Skeletal muscle satellite cell (primary cell): ENCODE data around the gene NCS1.
A peak's percentile ranks its signal among the peaks of the same experiment; 100 is the strongest.

Experiments
- H3K27me3 ChIP-seq: 2 replicates; pipeline ENCODE4 v1.7.0; 2013; ENCODE audit warnings: low read length; ENCODE audit not compliant: control insufficient read depth, insufficient read depth
- H3K36me3 ChIP-seq: 2 replicates; pipeline ENCODE4 v1.7.0; 2013; ENCODE audit warnings: mild to moderate bottlenecking, control low read depth, low read length; ENCODE audit not compliant: insufficient read depth
- H3K4me1 ChIP-seq: 2 replicates; pipeline ENCODE4 v1.7.0; 2013; ENCODE audit warnings: low read length; ENCODE audit not compliant: control insufficient read depth, insufficient read depth
- H3K4me2 ChIP-seq: 2 replicates; pipeline ENCODE4 v1.7.0; 2013; ENCODE audit warnings: mild to moderate bottlenecking, low read length
- H3K4me3 ChIP-seq: 2 replicates; pipeline ENCODE4 v1.7.0; 2013; ENCODE audit warnings: low read length
- H3K9ac ChIP-seq: 2 replicates; pipeline ENCODE4 v1.7.0; 2013; ENCODE audit warnings: mild to moderate bottlenecking, low read depth, low read length, moderate library complexity
- H3K9me3 ChIP-seq: replicated peaks from 2 replicates; pipeline ENCODE4 v1.7.0; 2013; ENCODE audit warnings: mild to moderate bottlenecking, control low read depth, low read length

NCS1 gene

GRCh38 chr9:130198501-130199179 is 26.4 kb downstream of the NCS1 start:
- Histone ChIP-seq H3K4me1 (peaks cover 22% of the 10 kb centered on the region), H3K9me3 (no peaks in the 10 kb centered on the region), H3K4me3 (no peak overlapping the region), H3K36me3 (peaks cover 5% of the 10 kb centered on the region), H3K27me3 (no peaks in the 10 kb centered on the region), H3K4me2 (no peak overlapping the region), H3K9ac (no peak overlapping the region)

- no peaks in the 10 kb centered on the region for H3K9me3 ChIP-seq
- H3K27me3 ChIP-seq: no peaks in the 10 kb centered on the region
- H3K4me1 ChIP-seq: peaks cover 22% of the 10 kb centered on the region
- peaks cover 5% of the 10 kb centered on the region for H3K36me3 ChIP-seq
- H3K4me3 ChIP-seq: no peak overlapping the region
- no peak overlapping the region for H3K9ac ChIP-seq
- peak overlapping the region; percentile 1 for H3K4me2 ChIP-seq
These were observed 27.4 kb downstream of the NCS1 start for GRCh38 chr9:130199605-130200004.

GRCh38 chr9:130200038-130200849 is 28.0 kb downstream of the NCS1 start:
- Histone ChIP-seq H3K9me3 (no peaks in the 10 kb centered on the region), H3K27me3 (no peaks in the 10 kb centered on the region), H3K4me1 (peaks cover 22% of the 10 kb centered on the region), H3K36me3 (peaks cover 5% of the 10 kb centered on the region), H3K4me3 (no peak overlapping the region), H3K4me2 (no peak overlapping the region), H3K9ac (no peak overlapping the region)

GRCh38 chr9:130201399-130201873 is 29.2 kb downstream of the NCS1 start:
- no peaks in the 10 kb centered on the region for H3K27me3 ChIP-seq
- H3K4me2 ChIP-seq: no peak overlapping the region
- no peaks in the 10 kb centered on the region for H3K9me3 ChIP-seq
- no peak overlapping the region for H3K4me3 ChIP-seq
- peaks cover 22% of the 10 kb centered on the region for H3K4me1 ChIP-seq
- H3K9ac ChIP-seq: no peak overlapping the region
- H3K36me3 ChIP-seq: peaks cover 5% of the 10 kb centered on the region

GRCh38 chr9:130201974-130202373 is 29.8 kb downstream of the NCS1 start:
- no peak overlapping the region for H3K4me2 ChIP-seq
- peaks cover 5% of the 10 kb centered on the region for H3K36me3 ChIP-seq
- H3K9ac ChIP-seq: no peak overlapping the region
- H3K4me3 ChIP-seq: no peak overlapping the region
- peaks cover 22% of the 10 kb centered on the region for H3K4me1 ChIP-seq
- H3K27me3 ChIP-seq: no peaks in the 10 kb centered on the region
- H3K9me3 ChIP-seq: no peaks in the 10 kb centered on the region

GRCh38 chr9:130204341-130204740 is 32.1 kb downstream of the NCS1 start:
- no peak overlapping the region for H3K4me3 ChIP-seq
- H3K9ac ChIP-seq: no peak overlapping the region
- peaks cover 30% of the 10 kb centered on the region for H3K4me1 ChIP-seq
- H3K4me2 ChIP-seq: no peak overlapping the region
- no peaks in the 10 kb centered on the region for H3K9me3 ChIP-seq
- H3K36me3 ChIP-seq: peaks cover 5% of the 10 kb centered on the region
- no peaks in the 10 kb centered on the region for H3K27me3 ChIP-seq

- Histone ChIP-seq H3K36me3 (peaks cover 5% of the 10 kb centered on the region), H3K27me3 (no peaks in the 10 kb centered on the region), H3K4me1 (peaks cover 30% of the 10 kb centered on the region), H3K9me3 (no peaks in the 10 kb centered on the region), H3K9ac (no peak overlapping the region), H3K4me2 (no peak overlapping the region), H3K4me3 (no peak overlapping the region)
These were observed 32.8 kb downstream of the NCS1 start for GRCh38 chr9:130204959-130205358.

GRCh38 chr9:130205912-130206311 is 33.7 kb downstream of the NCS1 start:
- H3K9me3 ChIP-seq: no peaks in the 10 kb centered on the region
- H3K9ac ChIP-seq: no peak overlapping the region
- H3K4me3 ChIP-seq: no peak overlapping the region
- H3K4me2 ChIP-seq: no peak overlapping the region
- H3K36me3 ChIP-seq: peaks cover 5% of the 10 kb centered on the region
- peaks cover 24% of the 10 kb centered on the region for H3K4me1 ChIP-seq
- no peaks in the 10 kb centered on the region for H3K27me3 ChIP-seq

GRCh38 chr9:130206579-130206978 is 34.4 kb downstream of the NCS1 start:
- no peak overlapping the region for H3K9ac ChIP-seq
- no peak overlapping the region for H3K4me3 ChIP-seq
- H3K27me3 ChIP-seq: no peaks in the 10 kb centered on the region
- H3K4me2 ChIP-seq: no peak overlapping the region
- H3K9me3 ChIP-seq: no peaks in the 10 kb centered on the region
- peaks cover 9% of the 10 kb centered on the region for H3K36me3 ChIP-seq
- H3K4me1 ChIP-seq: peaks cover 24% of the 10 kb centered on the region

GRCh38 chr9:130207241-130207992 is 35.2 kb downstream of the NCS1 start:
- H3K4me2 ChIP-seq: no peak overlapping the region
- no peak overlapping the region for H3K4me3 ChIP-seq
- H3K36me3 ChIP-seq: peaks cover 8% of the 10 kb centered on the region
- peaks cover 27% of the 10 kb centered on the region for H3K4me1 ChIP-seq
- H3K9me3 ChIP-seq: no peaks in the 10 kb centered on the region
- H3K9ac ChIP-seq: no peak overlapping the region
- no peaks in the 10 kb centered on the region for H3K27me3 ChIP-seq

GRCh38 chr9:130208600-130209347 is 36.6 kb downstream of the NCS1 start:
- Histone ChIP-seq H3K4me3 (no peak overlapping the region), H3K9me3 (no peaks in the 10 kb centered on the region), H3K4me1 (peaks cover 35% of the 10 kb centered on the region), H3K27me3 (no peaks in the 10 kb centered on the region), H3K9ac (peak overlapping the region; percentile 30), H3K4me2 (peak overlapping the region; percentile 61), H3K36me3 (peaks cover 8% of the 10 kb centered on the region)
